Right lobe of liver (tissue), 6 donors: ENCODE data around the gene DCAF10. TPM values are rescaled to one million over a fixed set of nuclear protein-coding genes. Genes with fewer than 3 reads are reported as not detected.
"Not testable (repeated sequence)": the region's sequence is repeated elsewhere in the genome, so short reads cannot be mapped to it uniquely, and the experiment has no call there.

Experiments
- ATAC-seq, 4 donors: fragments of 200-7000 bp; cut with Tn5 transposase; one replicate each; pipeline ENCODE4 v1.9.1; 2020; ENCODE audit warnings: mild to moderate bottlenecking in 4 of 4, moderate library complexity in 4 of 4
- DNase-seq, 3 donors: peaks; one replicate each; pipeline ENCODE4 v3.0.0-alpha.2; 2020
- H3K27ac ChIP-seq, 3 donors: fragments of 200-600 bp; one replicate each; pipeline ENCODE4 v1.8.0; 2022
- H3K27me3 ChIP-seq, 2 donors: fragments of 200-600 bp; one replicate each; pipeline ENCODE4 v1.8.0; 2022
- H3K36me3 ChIP-seq, 4 donors: fragments of 200-600 bp; sonication (generic) in 1 of 4; one replicate each; pipeline versions ENCODE4 v1.5.1 to v1.8.0; 2017 to 2022; ENCODE audit warnings: control low read depth in 1 of 4
- H3K4me1 ChIP-seq, 4 donors: fragments of 200-600 bp; sonication (generic) in 1 of 4; one replicate each; pipeline versions ENCODE4 v1.5.1 to v1.8.0; 2017 to 2022; ENCODE audit warnings: control low read depth in 1 of 4
- H3K4me3 ChIP-seq, 3 donors: fragments of 200-600 bp; one replicate each; pipeline ENCODE4 v1.8.0; 2022
- H3K9me3 ChIP-seq, 4 donors: fragments of 200-600 bp; sonication (generic) in 1 of 4; one replicate each; pipeline versions ENCODE4 v1.5.1 to v1.8.0; 2017 to 2022; ENCODE audit warnings: control low read depth in 1 of 4
- POLR2A ChIP-seq: fragments of 450-650 bp; IDR thresholded peaks from one replicate; pipeline ENCODE4 v1.6.1; 2017; ENCODE audit warnings: antibody characterized with exemption, mild to moderate bottlenecking
- WGBS: methylation state at CpG from one replicate; pipeline ENCODE4 v1.1.6; 2018; ENCODE audit warnings: low coverage, low lambda C conversion rate; ENCODE audit not compliant: insufficient coverage; ENCODE audit errors: missing lambda C conversion rate; 5-methylcytosine and 5-hydroxymethylcytosine counted together
- intact Hi-C, 2 donors: fragments of 100-400 bp; cut with DNase I; formaldehyde crosslinking; loops; one replicate each; pipeline versions ENCODE4 v1.11.2 to v1.14.1; 2022
- total RNA-seq, 6 experiments: library from RNA; depleted of rRNA in 2 of 6; stranded (reverse); fragments of >200 nt in 2 of 6; fragmentation: NEBNext Ultra II Directional in 3 of 6; extraction: Animal tissue kit (Norgen Biotek cat#: 25700) in 3 of 6; gene quantifications; one replicate each; pipeline versions ENCODE4 v1.1.0 to v1.2.4, GENCODE V29; 2016 to 2023
- TF ChIP-seq, protein P1 (sequence below), 4 donors: fragments of 200-600 bp in 3 of 4; fragments of 450-650 bp in 1 of 4; IDR thresholded peaks; one replicate each; pipeline versions ENCODE4 v1.5.1 to v1.8.0; 2016 to 2022; ENCODE audit warnings: antibody characterized with exemption in 4 of 4, mild to moderate bottlenecking in 2 of 4
- donor health status: DM: no; HTN: yes; CAD: no.
- donor health status: DM: no; HTN: no; CAD: no.
- donor health status: DM: no; HTN: no; CAD: no.
- donor health status: DM: no; HTN: yes; CAD: no.
- donor health status: DM: no; HTN: yes; CAD: no.

The DCAF10 gene
- total RNA-seq, 6 experiments from 2014 or later: 20.1 to 28.3 (median 23.1) TPM

DNA sequence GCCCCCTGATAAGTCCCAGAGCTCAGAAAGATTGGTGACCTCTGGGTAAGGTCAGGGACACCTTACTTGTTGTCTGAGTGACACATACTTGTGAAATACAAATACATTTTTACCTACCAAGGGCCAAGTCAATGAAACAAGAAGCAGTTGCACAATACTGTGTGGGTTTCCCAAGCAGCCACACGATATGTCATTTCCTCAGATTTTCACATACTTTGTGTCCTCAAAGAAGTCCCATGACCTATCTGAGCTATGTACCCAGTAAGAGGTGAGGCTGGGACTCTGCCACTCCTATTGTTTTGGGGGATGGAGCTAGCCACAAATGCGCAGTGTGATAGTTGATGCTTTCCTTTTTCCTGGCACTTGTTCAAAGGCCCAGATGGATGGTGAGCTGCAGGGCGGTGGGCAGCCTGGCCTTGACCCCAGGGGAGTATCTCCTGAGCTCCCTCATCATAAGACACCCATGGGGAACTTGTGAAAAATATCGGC is 108.1 kb downstream of the DCAF10 start:
- DNase-seq: peak in 1 of 3 donors; percentile 47
- no peak overlapping the region for H3K27ac ChIP-seq
- H3K36me3 ChIP-seq: no peaks in the 10 kb centered on the region
- peaks cover 0 to 21% (median 0%) of the 10 kb centered on the region in 4 donors for H3K4me1 ChIP-seq
- no peaks in the 10 kb centered on the region for H3K9me3 ChIP-seq
- intact Hi-C loops: no loop called here
- no peak for TF ChIP-seq POLR2A
- TF ChIP-seq, protein P1, sequence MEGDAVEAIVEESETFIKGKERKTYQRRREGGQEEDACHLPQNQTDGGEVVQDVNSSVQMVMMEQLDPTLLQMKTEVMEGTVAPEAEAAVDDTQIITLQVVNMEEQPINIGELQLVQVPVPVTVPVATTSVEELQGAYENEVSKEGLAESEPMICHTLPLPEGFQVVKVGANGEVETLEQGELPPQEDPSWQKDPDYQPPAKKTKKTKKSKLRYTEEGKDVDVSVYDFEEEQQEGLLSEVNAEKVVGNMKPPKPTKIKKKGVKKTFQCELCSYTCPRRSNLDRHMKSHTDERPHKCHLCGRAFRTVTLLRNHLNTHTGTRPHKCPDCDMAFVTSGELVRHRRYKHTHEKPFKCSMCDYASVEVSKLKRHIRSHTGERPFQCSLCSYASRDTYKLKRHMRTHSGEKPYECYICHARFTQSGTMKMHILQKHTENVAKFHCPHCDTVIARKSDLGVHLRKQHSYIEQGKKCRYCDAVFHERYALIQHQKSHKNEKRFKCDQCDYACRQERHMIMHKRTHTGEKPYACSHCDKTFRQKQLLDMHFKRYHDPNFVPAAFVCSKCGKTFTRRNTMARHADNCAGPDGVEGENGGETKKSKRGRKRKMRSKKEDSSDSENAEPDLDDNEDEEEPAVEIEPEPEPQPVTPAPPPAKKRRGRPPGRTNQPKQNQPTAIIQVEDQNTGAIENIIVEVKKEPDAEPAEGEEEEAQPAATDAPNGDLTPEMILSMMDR (IDR thresholded peaks at IDR 0.05): no peak
- peak in 3 of 4 donors; percentile 9 to 48 (median 42) for ATAC-seq
- no peaks in the 10 kb centered on the region for H3K27me3 ChIP-seq
- WGBS: 28% methylated on average over 2 of the region's 4 CpGs
- no peak overlapping the region for H3K4me3 ChIP-seq

DNA sequence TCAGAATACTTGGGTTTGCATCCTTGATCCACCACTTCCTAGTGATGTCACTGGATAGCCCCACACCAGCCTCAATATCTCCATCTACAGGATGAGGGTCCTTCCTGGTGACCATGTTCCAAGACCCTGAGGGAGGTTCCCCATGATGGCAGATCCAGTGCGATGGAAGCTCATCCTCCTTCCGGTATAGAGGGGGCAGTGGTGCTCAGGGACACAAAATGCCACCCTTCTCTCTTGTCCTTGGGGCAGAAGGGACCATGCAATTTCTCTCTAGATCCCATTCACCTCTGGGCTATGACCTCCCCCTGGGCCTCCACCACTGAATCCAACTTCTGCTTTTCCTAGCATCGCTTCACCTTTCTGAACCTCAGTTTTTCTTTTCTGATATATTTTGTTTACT is 108.7 kb downstream of the DCAF10 start:
- intact Hi-C loops: no loop called here

DNA sequence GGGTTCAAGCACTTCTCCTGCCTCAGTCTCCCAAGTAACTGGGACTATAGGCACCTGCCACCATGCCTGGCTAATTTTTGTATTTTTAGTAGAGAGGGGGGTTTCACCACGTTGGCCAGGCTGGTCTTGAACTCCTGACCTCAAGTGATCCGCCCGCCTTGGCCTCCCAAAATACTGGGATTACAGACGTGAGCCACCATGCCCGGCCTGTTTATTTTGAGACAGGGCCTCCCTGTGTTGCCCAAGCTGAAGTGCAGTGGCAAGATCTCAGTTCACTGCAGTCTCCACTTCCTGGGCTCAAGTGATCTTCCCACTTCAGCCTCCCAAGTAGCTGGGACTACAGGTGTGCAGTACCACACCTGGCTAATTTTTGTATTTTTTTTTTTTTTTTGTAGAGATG is 109.2 kb downstream of the DCAF10 start:
- peaks cover 0 to 16% (median 0%) of the 10 kb centered on the region in 4 donors for H3K4me1 ChIP-seq
- H3K4me3 ChIP-seq, ATAC-seq, H3K9me3 ChIP-seq, H3K27me3 ChIP-seq, H3K36me3 ChIP-seq, H3K27ac ChIP-seq: not testable (repeated sequence)
- no CpG with 5 or more reads among the region's 5 CpGs for WGBS
- intact Hi-C loops: loop anchor here (10.0 kb wide), 1 partner anchor 155 kb away; the partner anchor contains the start of gene SHB (in 2 of the 2)
- DNase-seq: peak in 1 of 3 donors; percentile 20

More for the DNA sequence above, 108.7 kb downstream of the DCAF10 start:
- DNase-seq (peak in 1 of 3 donors; percentile 21), ATAC-seq (no peak)
- H3K27ac ChIP-seq: no peak overlapping the region
- WGBS: 67% methylated on average over 1 of the region's 3 CpGs
- no peak overlapping the region for H3K4me3 ChIP-seq
- no peaks in the 10 kb centered on the region for H3K36me3 ChIP-seq
- H3K9me3 ChIP-seq: no peaks in the 10 kb centered on the region
- TF ChIP-seq, protein P1 (IDR thresholded peaks at IDR 0.05): no peak
- no peak for TF ChIP-seq POLR2A
- no peaks in the 10 kb centered on the region for H3K27me3 ChIP-seq
- peaks cover 0 to 21% (median 0%) of the 10 kb centered on the region in 4 donors for H3K4me1 ChIP-seq

DNA sequence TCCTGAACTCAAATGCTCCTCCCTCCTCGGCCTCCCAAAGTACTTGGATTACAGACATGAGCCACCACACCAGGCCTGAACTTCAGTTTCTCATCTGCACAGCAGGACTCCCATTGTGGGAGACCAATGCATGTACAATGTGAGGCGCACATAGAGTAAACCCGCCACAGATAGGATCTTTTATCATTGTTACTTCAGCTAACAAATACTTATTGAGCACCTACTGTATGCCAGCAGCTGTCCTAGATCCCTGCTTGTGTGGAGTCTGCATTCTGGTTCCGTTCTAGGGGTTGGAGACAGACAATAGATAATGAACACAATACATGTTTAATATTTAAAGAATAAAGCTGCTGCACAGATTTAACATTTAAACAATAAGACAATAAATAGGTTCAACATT is 109.7 kb downstream of the DCAF10 start:
- H3K4me1 ChIP-seq: peaks cover 0 to 15% (median 0%) of the 10 kb centered on the region in 4 donors
- ATAC-seq: no peak
- DNase-seq: peak in 1 of 3 donors; percentile 22
- no peak overlapping the region for H3K27ac ChIP-seq
- intact Hi-C loops: loop anchor here (10.0 kb wide), 1 partner anchor 155 kb away; the partner anchor contains the start of gene SHB (in 2 of the 2)
- no peaks in the 10 kb centered on the region for H3K27me3 ChIP-seq
- H3K36me3 ChIP-seq: no peaks in the 10 kb centered on the region
- 76% methylated on average over 4 of the region's 4 CpGs for WGBS
- no peak overlapping the region for H3K4me3 ChIP-seq
- TF ChIP-seq POLR2A: no peak
- TF ChIP-seq, protein P1 (IDR thresholded peaks at IDR 0.05): no peak
- H3K9me3 ChIP-seq: no peaks in the 10 kb centered on the region

DNA sequence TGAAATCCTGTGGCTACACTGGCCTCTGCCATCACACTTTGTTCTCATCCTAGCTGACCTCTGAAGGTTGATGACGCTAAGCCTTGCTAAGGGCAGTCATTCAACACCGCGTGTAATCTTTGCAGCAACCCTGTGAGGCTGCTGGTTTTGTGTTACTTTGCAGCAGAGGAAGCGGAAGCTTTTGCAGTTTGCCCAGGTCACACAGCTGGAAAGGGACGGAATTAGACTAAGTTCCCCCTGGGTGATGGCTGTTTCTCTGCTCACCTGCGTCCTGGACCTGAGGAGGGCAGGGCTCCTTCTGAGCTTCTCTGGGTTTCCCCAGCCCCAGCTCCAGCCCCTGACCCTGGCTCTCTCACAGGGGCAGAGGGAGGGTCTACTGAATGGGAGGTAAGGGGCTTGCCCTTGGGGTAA is 110.7 kb downstream of the DCAF10 start:
- no peaks in the 10 kb centered on the region for H3K27me3 ChIP-seq
- DNase-seq: peak in 1 of 3 donors; percentile 36
- 12% methylated on average over 3 of the region's 6 CpGs for WGBS
- H3K36me3 ChIP-seq: no peaks in the 10 kb centered on the region
- H3K9me3 ChIP-seq: no peaks in the 10 kb centered on the region
- no peak for ATAC-seq
- no peak overlapping the region for H3K4me3 ChIP-seq
- H3K27ac ChIP-seq: no peak overlapping the region
- intact Hi-C loops: loop anchor here (10.0 kb wide), 1 partner anchor 154 kb away; the partner anchor contains the start of gene SHB (in 2 of the 2)
- peaks cover 0 to 18% (median 0%) of the 10 kb centered on the region in 4 donors for H3K4me1 ChIP-seq
- TF ChIP-seq POLR2A: no peak
- TF ChIP-seq, protein P1 (IDR thresholded peaks at IDR 0.05): no peak
